HG03521 (cell line): Measurements from ENCODE around the gene MPP3.
A peak's percentile ranks its signal among the peaks of the same experiment; 100 is the strongest.
"Not testable (repeated sequence)": the region's sequence is repeated elsewhere in the genome, so short reads cannot be mapped to it uniquely, and the experiment has no call there.

Experiments used
- ATAC-seq: cut with Tn5 transposase; IDR thresholded peaks from one replicate; pipeline ENCODE4 v1.9.1; 2021; ENCODE audit warnings: mild to moderate bottlenecking, moderate library complexity; ENCODE audit not compliant: unreplicated experiment

MPP3 gene

GRCh38 chr17:43809121-43809520, 23.8 kb downstream of the MPP3 start:
- ATAC-seq, result no peak

- ATAC-seq, result no peak
Observed at GRCh38 chr17:43808076-43808475, 24.9 kb downstream of the MPP3 start.

- no peak for ATAC-seq
Observed at GRCh38 chr17:43805117-43805516, 27.8 kb downstream of the MPP3 start.

- ATAC-seq, result no peak
Observed at GRCh38 chr17:43803758-43804157, 29.2 kb downstream of the MPP3 start.

GRCh38 chr17:43801844-43802243, 31.1 kb downstream of the MPP3 start:
- ATAC-seq, result no peak

GRCh38 chr17:43800736-43801135, 32.2 kb downstream of the MPP3 start:
- no peak for ATAC-seq

GRCh38 chr17:43799047-43799446, 33.9 kb downstream of the MPP3 start:
- ATAC-seq, result no peak

- not testable (repeated sequence) for ATAC-seq
Observed at GRCh38 chr17:43798024-43798423, 34.9 kb downstream of the MPP3 start.

- not testable (repeated sequence) for ATAC-seq
Observed at GRCh38 chr17:43792668-43793067, 40.3 kb downstream of the MPP3 start.

GRCh38 chr17:43791589-43791988, 41.4 kb downstream of the MPP3 start:
- ATAC-seq, result no peak

- ATAC-seq, result no peak
Observed at GRCh38 chr17:43790311-43790940, 42.5 kb downstream of the MPP3 start.

- ATAC-seq, result no peak
Observed at GRCh38 chr17:43789482-43789881, 43.5 kb downstream of the MPP3 start.

GRCh38 chr17:43788540-43788939, 44.4 kb downstream of the MPP3 start:
- ATAC-seq, result no peak

- no peak for ATAC-seq
Observed at GRCh38 chr17:43787728-43788127, 45.2 kb downstream of the MPP3 start.

GRCh38 chr17:43784628-43785101, 48.3 kb downstream of the MPP3 start:
- no peak for ATAC-seq

GRCh38 chr17:43784068-43784467, 48.9 kb downstream of the MPP3 start:
- no peak for ATAC-seq

- no peak for ATAC-seq
Observed at GRCh38 chr17:43782913-43783680, 49.8 kb downstream of the MPP3 start.

- no peak for ATAC-seq
Observed at GRCh38 chr17:43780135-43780534, 52.8 kb downstream of the MPP3 start, which contains the start of gene CFAP97D1. TSS of gene CFAP97D1 (plus strand) at chr17:43780435. CDS start at chr17:43780463, 28 bp downstream.

GRCh38 chr17:43779145-43780125, 53.5 kb downstream of the MPP3 start:
- no peak for ATAC-seq

- ATAC-seq, result peak; percentile 82
Observed at GRCh38 chr17:43778337-43779144, 54.4 kb downstream of the MPP3 start, which contains the start of gene DUSP3. TSS of gene DUSP3 (minus strand) at chr17:43778977. CDS start at chr17:43778924, 53 bp downstream.
